Stomach (tissue), 9 donors: ENCODE measurements around the gene CHRNB1. TPM values are rescaled to one million over a fixed set of nuclear protein-coding genes. Genes with fewer than 3 reads are reported as not detected.

Source experiments
- DNase-seq, 2 donors: peaks; one replicate each; pipeline versions ENCODE4 v3.0.0 to v3.0.0-alpha.2; 2013 to 2019
- H3K27ac ChIP-seq, 5 donors: fragments of 200-600 bp in 4 of 5; sonication (generic) in 4 of 5; one replicate each; pipeline ENCODE4 v1.5.1; 2013 to 2019; ENCODE audit warnings: mild to moderate bottlenecking in 1 of 5, moderate library complexity in 1 of 5
- H3K27me3 ChIP-seq, 3 donors: fragments of 200-600 bp; sonication (generic); one replicate each; pipeline ENCODE4 v1.5.1; 2017 to 2019; ENCODE audit warnings: mixed run types in 1 of 3
- H3K36me3 ChIP-seq, 4 donors: fragments of 200-600 bp; sonication (generic); 1 replicate in 3 of 4; 2 replicates in 1 of 4; pipeline ENCODE4 v1.5.1; 2016 to 2019
- H3K4me1 ChIP-seq, 4 donors: fragments of 200-600 bp; sonication (generic); one replicate each; pipeline ENCODE4 v1.5.1; 2016 to 2019
- H3K4me3 ChIP-seq, 4 donors: fragments of 200-600 bp; sonication (generic) in 3 of 4; one replicate each; pipeline ENCODE4 v1.5.1; 2016 to 2019; ENCODE audit warnings: mild to moderate bottlenecking in 1 of 4
- H3K9me3 ChIP-seq, 4 donors: fragments of 200-600 bp; sonication (generic); one replicate each; pipeline ENCODE4 v1.5.1; 2016 to 2019
- CTCF ChIP-seq, 7 experiments: fragments of 450-650 bp in 4 of 7; fragments of 200-600 bp in 3 of 7; sonication (generic) in 3 of 7; IDR thresholded peaks; one replicate each; pipeline ENCODE4 v1.5.1; 2016 to 2019; ENCODE audit warnings: antibody characterized with exemption in 7 of 7, control low read depth in 2 of 7, mild to moderate bottlenecking in 1 of 7
- EP300 ChIP-seq: sonication (generic); formaldehyde crosslinking; IDR thresholded peaks from one replicate; pipeline ENCODE4 v1.6.1; 2017; ENCODE audit warnings: antibody characterized with exemption
- POLR2A ChIP-seq, 4 donors: fragments of 450-650 bp; IDR thresholded peaks; one replicate each; pipeline ENCODE4 v1.6.1; 2016; ENCODE audit warnings: antibody characterized with exemption in 4 of 4, control low read depth in 2 of 4, mild to moderate bottlenecking in 1 of 4, moderate library complexity in 1 of 4
- POLR2AphosphoS5 ChIP-seq, 3 donors: sonication (generic); formaldehyde crosslinking; IDR thresholded peaks; one replicate each; pipeline ENCODE4 v1.6.1; 2016; ENCODE audit warnings: antibody characterized with exemption in 3 of 3
- WGBS, 5 donors: extraction: QIAGEN DNeasy Blood & Tissue Kit in 3 of 5; methylation state at CpG; one replicate each; pipeline versions ENCODE4 v1.1.5 to v1.1.7; 2013 to 2018; 5-methylcytosine and 5-hydroxymethylcytosine counted together
- intact Hi-C: fragments of 100-400 bp; cut with DNase I; formaldehyde crosslinking; loops from one replicate; pipeline ENCODE4 v1.15.1; 2023; ENCODE audit warnings: low total_unique reads
- polyA plus RNA-seq, 3 donors: library from polyadenylated mRNA; stranded (reverse); fragments of 200-250 nt; gene quantifications; one replicate each; pipeline ENCODE4 v1.2.3, GENCODE V29; 2013
- total RNA-seq, 5 donors: library from RNA; depleted of rRNA; stranded (reverse); fragments of >200 nt; gene quantifications; one replicate each; pipeline versions ENCODE4 v1.1.0 to v1.2.3, GENCODE V29; 2014 to 2016
- donor health status: healthy with polysubstance abuse.
- donor health status: Bipolar disorder and iron deficiency.
- donor health status: healthy.

The CHRNB1 gene
- total and polyA plus RNA-seq, 8 donors: 1.8 to 12.0 (median 7.8) TPM; not detected in 2

- no peaks in the 10 kb centered on the region for H3K9me3 ChIP-seq
- DNase-seq: peak; percentile 33 to 79
- 8 to 12% (median 11%) methylated on average over 9 to 16 of the region's 16 CpGs for WGBS, 5 donors
- peaks cover 0 to 13% (median 0%) of the 10 kb centered on the region in 3 donors for H3K27me3 ChIP-seq
- peaks cover 30 to 42% (median 34%) of the 10 kb centered on the region in 4 donors for H3K4me1 ChIP-seq
- H3K27ac ChIP-seq: peak overlapping the region; percentile 90 to 94 (median 93)
- H3K4me3 ChIP-seq: peak overlapping the region; percentile 71 to 80 (median 74)
- H3K36me3 ChIP-seq: no peaks in the 10 kb centered on the region
- intact Hi-C loops: no loop called here
- TF ChIP-seq EP300 (no peak), POLR2AphosphoS5 (IDR thresholded peaks at IDR 0.05) (no peak), CTCF (IDR thresholded peaks at IDR 0.05) (no peak), POLR2A (IDR thresholded peaks at IDR 0.05) (no peak)
Observed at GRCh38 chr17:7403043-7403726, 41.7 kb upstream of the CHRNB1 start.

- H3K4me1 ChIP-seq: peaks cover 30 to 42% (median 36%) of the 10 kb centered on the region in 4 donors
- TF ChIP-seq EP300 (no peak), CTCF (IDR thresholded peaks at IDR 0.05) (no peak), POLR2A (IDR thresholded peaks at IDR 0.05) (no peak), POLR2AphosphoS5 (IDR thresholded peaks at IDR 0.05) (no peak)
- peaks cover 0 to 4% (median 3%) of the 10 kb centered on the region in 4 donors for H3K36me3 ChIP-seq
- H3K27me3 ChIP-seq: peaks cover 0 to 13% (median 0%) of the 10 kb centered on the region in 3 donors
- no peaks in the 10 kb centered on the region for H3K9me3 ChIP-seq
- DNase-seq: no peak
- 0% methylated on average over 7 to 13 of the region's 13 CpGs for WGBS, 5 donors
- H3K27ac ChIP-seq: peak overlapping the region; percentile 90 to 94 (median 93)
- intact Hi-C loops: no loop called here
- peak overlapping the region; percentile 71 to 80 (median 74) for H3K4me3 ChIP-seq
Observed at GRCh38 chr17:7403727-7403976, 41.2 kb upstream of the CHRNB1 start.

- Histone ChIP-seq H3K9me3 (no peaks in the 10 kb centered on the region), H3K36me3 (peaks cover 0 to 9% (median 7%) of the 10 kb centered on the region in 4 donors), H3K4me1 (peaks cover 30 to 42% (median 36%) of the 10 kb centered on the region in 4 donors), H3K4me3 (peak within 1 kb of the TSS; percentile 71 to 80 (median 74)), H3K27me3 (peaks cover 0 to 13% (median 0%) of the 10 kb centered on the region in 3 donors), H3K27ac (peak within 1 kb of the TSS; percentile 90 to 94 (median 93))
- TF ChIP-seq POLR2A (IDR thresholded peaks at IDR 0.05) (peak in 2 of 4 donors; percentile 83 to 91), POLR2AphosphoS5 (IDR thresholded peaks at IDR 0.05) (peak; percentile 94 to 98 (median 96)), CTCF (IDR thresholded peaks at IDR 0.05) (no peak), EP300 (no peak)
- WGBS, 5 donors: 0 to 1% (median 1%) methylated on average over 42 to 49 of the region's 49 CpGs
- intact Hi-C loops: no loop called here
- DNase-seq: peak; percentile 99 to 100
Observed at GRCh38 chr17:7403977-7404736, 40.7 kb upstream of the CHRNB1 start, which contains the start of gene TMEM256. Gene TMEM256, minus strand, starts transcription at chr17:7404097. Its CDS starts 13 bp downstream, at chr17:7404084.

DNA sequence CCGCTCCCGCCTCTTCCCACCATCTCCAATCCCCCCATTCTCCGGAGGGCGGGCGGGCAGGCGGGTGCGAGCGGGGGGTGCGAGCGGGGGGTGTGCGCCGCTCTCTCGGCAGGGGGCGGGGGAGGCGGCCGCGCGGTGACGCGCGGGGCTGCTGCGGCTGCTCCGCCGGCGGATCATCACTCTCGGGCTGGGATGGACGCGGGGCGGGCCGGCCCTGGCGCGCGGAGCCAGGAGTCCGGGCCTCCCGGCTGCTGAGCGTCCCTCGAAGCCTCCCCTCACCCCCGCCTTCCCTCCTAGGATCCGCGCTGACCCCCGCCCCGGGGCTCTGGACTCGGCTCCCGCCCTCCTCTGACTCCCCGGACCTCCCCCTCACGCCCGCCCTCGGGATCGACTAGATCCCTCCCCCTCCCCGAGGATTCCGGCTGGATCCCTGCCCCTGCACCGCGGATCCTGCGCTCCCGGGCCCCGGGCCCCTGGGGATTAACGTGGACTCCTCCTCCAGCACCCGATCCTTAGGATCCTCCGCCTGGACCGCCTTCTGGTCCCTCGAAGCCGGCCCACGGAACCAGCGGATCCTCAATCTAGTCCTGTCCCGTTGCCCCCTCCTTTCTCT is 40.0 kb upstream of the CHRNB1 start:
- H3K27ac ChIP-seq: peak overlapping the region; percentile 63 to 94 (median 93)
- peak overlapping the region; percentile 71 to 80 (median 74) for H3K4me3 ChIP-seq
- 0 to 2% (median 1%) methylated on average over 17 to 64 of the region's 65 CpGs for WGBS, 5 donors
- H3K27me3 ChIP-seq: peaks cover 0 to 13% (median 0%) of the 10 kb centered on the region in 3 donors
- no peak for TF ChIP-seq POLR2A (IDR thresholded peaks at IDR 0.05)
- TF ChIP-seq CTCF (IDR thresholded peaks at IDR 0.05): no peak
- TF ChIP-seq EP300: no peak
- TF ChIP-seq POLR2AphosphoS5 (IDR thresholded peaks at IDR 0.05): no peak
- DNase-seq: peak in 1 of 2 donors; percentile 60
- peaks cover 0 to 16% (median 14%) of the 10 kb centered on the region in 4 donors for H3K36me3 ChIP-seq
- H3K4me1 ChIP-seq: peaks cover 30 to 42% (median 36%) of the 10 kb centered on the region in 4 donors
- intact Hi-C loops: no loop called here
- no peaks in the 10 kb centered on the region for H3K9me3 ChIP-seq
